ENCODE results near the gene ENTPD1.
"Not testable (repeated sequence)": the region's sequence is repeated elsewhere in the genome, so short reads cannot be mapped to it uniquely, and the experiment has no call there.

The ENTPD1 gene

GRCh38 chr10:95798096-95798855 is 42.3 kb downstream of the ENTPD1 start:
- no peak for DNase-seq

GRCh38 chr10:95800286-95800685 is 44.3 kb downstream of the ENTPD1 start:
- DNase-seq: not testable (repeated sequence)

GRCh38 chr10:95806687-95807380 is 50.9 kb downstream of the ENTPD1 start:
- DNase-seq: not testable (repeated sequence)

- not testable (repeated sequence) for DNase-seq
Measured at GRCh38 chr10:95808705-95809308, 52.8 kb downstream of the ENTPD1 start.

- DNase-seq: no peak
Measured at GRCh38 chr10:95809370-95810197, 53.6 kb downstream of the ENTPD1 start.

- DNase-seq: no peak
Measured at GRCh38 chr10:95810198-95810976, 54.4 kb downstream of the ENTPD1 start.

- DNase-seq: no peak
Measured at GRCh38 chr10:95813054-95813685, 57.2 kb downstream of the ENTPD1 start.

- DNase-seq: no peak
Measured at GRCh38 chr10:95814011-95814727, 58.2 kb downstream of the ENTPD1 start.

GRCh38 chr10:95815133-95815532 is 59.2 kb downstream of the ENTPD1 start:
- no peak for DNase-seq

GRCh38 chr10:95815701-95816240 is 59.8 kb downstream of the ENTPD1 start:
- DNase-seq: no peak

- DNase-seq: no peak
Measured at GRCh38 chr10:95818010-95818409, 62.0 kb downstream of the ENTPD1 start.

GRCh38 chr10:95818668-95819067 is 62.7 kb downstream of the ENTPD1 start:
- DNase-seq: no peak

- DNase-seq: no peak
Measured at GRCh38 chr10:95819620-95820329, 63.8 kb downstream of the ENTPD1 start.

- no peak for DNase-seq
Measured at GRCh38 chr10:95820363-95820762, 64.4 kb downstream of the ENTPD1 start.

- DNase-seq: no peak
Measured at GRCh38 chr10:95821720-95822119, 65.8 kb downstream of the ENTPD1 start.

- no peak for DNase-seq
Measured at GRCh38 chr10:95830044-95830443, 74.1 kb downstream of the ENTPD1 start.

- DNase-seq: no peak
Measured at GRCh38 chr10:95831076-95831475, 75.1 kb downstream of the ENTPD1 start.

GRCh38 chr10:95831515-95831914 is 75.6 kb downstream of the ENTPD1 start:
- DNase-seq: no peak

GRCh38 chr10:95832216-95833041 is 76.5 kb downstream of the ENTPD1 start:
- DNase-seq: no peak
